HepG2 (cell line): ENCODE measurements around the gene EIF6. TPM values are rescaled to one million over a fixed set of nuclear protein-coding genes. Genes with fewer than 3 reads are reported as not detected.

Experiments used
- ATAC-seq: fragments of 200-7000 bp; cut with Tn5 transposase; 3 replicates; pipeline ENCODE4 v1.9.1; 2020; ENCODE audit warnings: mild to moderate bottlenecking, moderate library complexity
- BruUV-seq: library from RNA; stranded (reverse); fragments of 400-500 nt; replicated peaks from 2 replicates; lab custom pipeline; 2021; lab: Mats Ljungman, UMichigan
- CTCF ChIA-PET: fragments of 300-600 bp; formaldehyde crosslinking; extraction: SDS; loops from one replicate; lab custom pipeline; 2021; ENCODE audit warnings: low total read pairs, inconsistent platforms, low intra/inter-chr PET ratio; lab: Yijun Ruan, JAX
- POLR2A ChIA-PET: fragments of 350-600 bp; sonication (Branson Sonifier 250); formaldehyde crosslinking; loops from one replicate; lab custom pipeline; 2020; ENCODE audit warnings: antibody characterized with exemption, inconsistent platforms; lab: Yijun Ruan, JAX
- DNase-seq: peaks from one replicate; pipeline ENCODE4 v3.0.0-alpha.2; 2015; ENCODE audit warnings: low spot score
- FAIRE-seq: peaks from 3 replicates; lab custom pipeline; 2011; peaks lifted over from hg19 to GRCh38; lab: Jason Lieb, UNC
- H2AFZ ChIP-seq: one replicate; pipeline ENCODE4 v1.6.1; 2011; ENCODE audit warnings: low read length, inconsistent platforms
- H3K27ac ChIP-seq: fragments of 300-600 bp; 3 replicates; pipeline ENCODE4 v1.8.0; 2011; ENCODE audit warnings: mixed run types, mild to moderate bottlenecking, mixed read lengths, low read length, inconsistent platforms; ENCODE audit not compliant: insufficient read depth; ENCODE audit errors: extremely low read length
- H3K27me3 ChIP-seq, 2 experiments: fragments of 200-600 bp in 1 of 2; 2 replicates in 1 of 2; 3 replicates in 1 of 2; pipeline versions ENCODE4 v1.6.0 to v1.8.0; 2011; ENCODE audit warnings: low read length in 2 of 2, mild to moderate bottlenecking in 2 of 2, moderate library complexity in 2 of 2, inconsistent platforms in 1 of 2; ENCODE audit not compliant: insufficient read depth in 2 of 2, control insufficient read depth in 1 of 2
- H3K36me3 ChIP-seq, 2 experiments: fragments of 200-600 bp in 1 of 2; replicated peaks in 1 of 2; 2 replicates in 1 of 2; 3 replicates in 1 of 2; pipeline versions ENCODE4 v1.5.1 to v1.8.0; 2011; ENCODE audit warnings: low read length in 2 of 2, inconsistent platforms in 1 of 2; ENCODE audit not compliant: insufficient read depth in 2 of 2, control insufficient read depth in 1 of 2
- H3K4me1 ChIP-seq: 2 replicates; pipeline ENCODE4 v1.5.1; 2012; ENCODE audit warnings: low read length, inconsistent platforms; ENCODE audit not compliant: insufficient read depth
- H3K4me2 ChIP-seq: 2 replicates; pipeline ENCODE4 v1.6.0; 2011; ENCODE audit warnings: low read depth, low read length, inconsistent platforms
- H3K4me3 ChIP-seq, 3 experiments: fragments of 200-600 bp in 1 of 3; sonication (generic), shearing (Covaris generic) in 1 of 3; replicated peaks in 1 of 3; 2 replicates each; pipeline ENCODE4 v1.5.1; 2011 to 2016; ENCODE audit warnings: low read length in 3 of 3, inconsistent platforms in 2 of 3, low read depth in 2 of 3, mild to moderate bottlenecking in 2 of 3, control low read depth in 1 of 3, mixed read lengths in 1 of 3; ENCODE audit not compliant: insufficient read depth in 1 of 3
- H3K79me2 ChIP-seq: one replicate; pipeline ENCODE4 v1.6.1; 2011; ENCODE audit warnings: low read length, inconsistent platforms; ENCODE audit not compliant: insufficient read depth
- H3K9ac ChIP-seq: 2 replicates; pipeline ENCODE4 v1.6.0; 2011; ENCODE audit warnings: mild to moderate bottlenecking, low read depth, low read length, inconsistent platforms; ENCODE audit not compliant: insufficient read depth
- H3K9me3 ChIP-seq: 2 replicates; pipeline ENCODE4 v1.5.1; 2012; ENCODE audit warnings: mild to moderate bottlenecking, low read length
- H4K20me1 ChIP-seq: 2 replicates; pipeline ENCODE4 v1.6.0; 2011; ENCODE audit warnings: inconsistent platforms, mild to moderate bottlenecking, low read length, moderate library complexity; ENCODE audit not compliant: insufficient read depth
- ATAD3A ChIP-seq: sonication (generic); formaldehyde crosslinking; IDR thresholded peaks from 2 replicates; pipeline ENCODE4 v1.4.0; 2020; ENCODE audit warnings: missing genetic modification reagents
- ATF3 ChIP-seq: sonication (generic); formaldehyde crosslinking; IDR thresholded peaks from 2 replicates; pipeline ENCODE4 v1.4.0; 2020; ENCODE audit warnings: missing genetic modification reagents
- CCAR2 ChIP-seq: fragments of 200-400 bp; formaldehyde crosslinking; optimal IDR thresholded peaks from 2 replicates; pipeline ENCODE3; 2018; ENCODE audit warnings: low read depth, mild to moderate bottlenecking, low read length, moderate library complexity
- CHD4 ChIP-seq: fragments of 200-600 bp; sonication (generic); IDR thresholded peaks from 2 replicates; pipeline ENCODE4 v1.7.0; 2017; ENCODE audit warnings: mild to moderate bottlenecking, low read length, borderline replicate concordance
- CREB1 ChIP-seq, 2 experiments: fragments of 450-650 bp in 1 of 2; IDR thresholded peaks; 2 replicates each; pipeline ENCODE4 v1.6.1; 2016 to 2017; ENCODE audit warnings: control low read depth in 1 of 2, mild to moderate bottlenecking in 1 of 2, missing compliant biosample characterization in 1 of 2, missing genetic modification characterization in 1 of 2
- GRHL1 ChIP-seq: sonication (generic); formaldehyde crosslinking; conservative IDR thresholded peaks from 2 replicates; pipeline ENCODE4 v1.8.0; 2022; ENCODE audit warnings: missing genetic modification reagents
- HES4 ChIP-seq: sonication (generic); formaldehyde crosslinking; IDR thresholded peaks from 2 replicates; pipeline ENCODE4 v1.9.0; 2021; ENCODE audit warnings: mild to moderate bottlenecking, missing genetic modification reagents, borderline replicate concordance
- HOXA5 ChIP-seq: sonication (generic); formaldehyde crosslinking; IDR thresholded peaks from 2 replicates; pipeline ENCODE4 v1.4.0; 2020; ENCODE audit warnings: missing genetic modification reagents
- MEIS1 ChIP-seq: sonication (generic); formaldehyde crosslinking; IDR thresholded peaks from 2 replicates; pipeline ENCODE4 v1.9.0; 2021; ENCODE audit warnings: mild to moderate bottlenecking, missing genetic modification reagents, moderate library complexity, borderline replicate concordance
- NFYC ChIP-seq: IDR thresholded peaks from 2 replicates; pipeline ENCODE4 v1.6.1; 2016; ENCODE audit warnings: missing genetic modification reagents, missing compliant biosample characterization
- PATZ1 ChIP-seq: sonication (generic); formaldehyde crosslinking; IDR thresholded peaks from 2 replicates; pipeline ENCODE4 v1.4.0; 2020; ENCODE audit warnings: missing genetic modification reagents
- RFX5 ChIP-seq: IDR thresholded peaks from 2 replicates; pipeline ENCODE4 v1.6.1; 2011; ENCODE audit warnings: low read depth, low read length, improper control_type of control experiment
- SETDB1 ChIP-seq: sonication (generic); formaldehyde crosslinking; IDR thresholded peaks from 2 replicates; pipeline ENCODE4 v1.5.1; 2020; ENCODE audit warnings: missing genetic modification reagents, mild to moderate bottlenecking, borderline replicate concordance
- SNAPC5 ChIP-seq: sonication (generic); formaldehyde crosslinking; IDR thresholded peaks from 2 replicates; pipeline ENCODE4 v1.8.1; 2023; ENCODE audit warnings: mild to moderate bottlenecking, missing genetic modification reagents, borderline replicate concordance
- STAT5B ChIP-seq: sonication (generic); formaldehyde crosslinking; IDR thresholded peaks from 2 replicates; pipeline ENCODE4 v1.4.0; 2020; ENCODE audit warnings: missing genetic modification reagents
- THAP11 ChIP-seq: IDR thresholded peaks from 2 replicates; pipeline ENCODE4 v1.6.1; 2016; ENCODE audit warnings: missing biosample characterization, missing genetic modification reagents
- XBP1 ChIP-seq: sonication (generic); formaldehyde crosslinking; IDR thresholded peaks from 2 replicates; pipeline ENCODE4 v1.5.0; 2020; ENCODE audit warnings: missing genetic modification reagents
- ZBTB42 ChIP-seq: sonication (generic); formaldehyde crosslinking; IDR thresholded peaks from 2 replicates; pipeline ENCODE4 v1.5.0; 2020; ENCODE audit warnings: mild to moderate bottlenecking, missing genetic modification reagents
- ZFP62 ChIP-seq: sonication (generic); formaldehyde crosslinking; IDR thresholded peaks from 2 replicates; pipeline ENCODE4 v1.4.0; 2020; ENCODE audit warnings: missing genetic modification reagents
- ZNF550 ChIP-seq: sonication (generic); formaldehyde crosslinking; IDR thresholded peaks from 2 replicates; pipeline ENCODE4 v1.4.0; 2020; ENCODE audit warnings: mild to moderate bottlenecking, missing genetic modification reagents, borderline replicate concordance
- ZNF678 ChIP-seq: sonication (generic); formaldehyde crosslinking; IDR thresholded peaks from 2 replicates; pipeline ENCODE4 v1.4.0; 2020; ENCODE audit warnings: mild to moderate bottlenecking, missing genetic modification reagents
- WGBS: methylation state at CpG from one replicate; pipeline ENCODE4 v1.1.6; 2017; ENCODE audit warnings: low lambda C conversion rate; 5-methylcytosine and 5-hydroxymethylcytosine counted together
- in situ Hi-C: cut with HindIII; loops from 2 replicates; pipeline ENCODE4 v1.10.0; 2017; ENCODE audit warnings: low pct_unique_long_range_greater_than_20kb; ENCODE audit not compliant: extremely low pct_ligation_motif_present
- intact Hi-C: fragments of 100-400 bp; cut with micrococcal nuclease; formaldehyde crosslinking; loops from one replicate; pipeline ENCODE4 v1.10.0; 2022; ENCODE audit not compliant: unreplicated experiment
- polyA plus RNA-seq, 8 experiments: library from polyadenylated mRNA; depleted of rRNA in 3 of 8; stranded (reverse) in 7 of 8; unstranded in 1 of 8; fragments of >200 nt; fragmentation: Illumina TruSeq in 4 of 8; extraction: Trizol in 4 of 8; gene quantifications; 2 replicates each; pipeline versions ENCODE4 v1.2.1 to v1.2.3, GENCODE V29; 2011 to 2016; ENCODE audit warnings: low read depth in 4 of 8, missing spikeins in 1 of 8, mixed read lengths in 1 of 8; ENCODE audit not compliant: insufficient read depth in 1 of 8
- total RNA-seq, 5 experiments: library from RNA; depleted of rRNA; stranded (reverse); fragments of >200 nt; fragmentation: Illumina TruSeq; extraction: Trizol; gene quantifications; 2 replicates each; pipeline ENCODE4 v1.2.3, GENCODE V29; 2016; ENCODE audit warnings: low read depth in 1 of 5

Gene EIF6
- total and polyA plus RNA-seq, 2 of the 13 experiments (the other 11 are each of a cell fraction or from before 2014, with no cell fraction given) = 462 to 466 TPM

- Histone ChIP-seq H3K9me3 (no peaks in the 10 kb centered on the region), H3K36me3 (peaks cover 12 to 48% of the 10 kb centered on the region in 2 experiments; a peak in 4 of 5 replicates), H3K79me2 (no peaks in the 10 kb centered on the region), H3K9ac (no peak overlapping the region), H3K4me3 (no peak overlapping the region), H3K27me3 (no peaks in the 10 kb centered on the region), H3K4me2 (no peak overlapping the region), H3K27ac (peak overlapping the region; percentile 43), H2AFZ (no peak overlapping the region), H4K20me1 (no peaks in the 10 kb centered on the region), H3K4me1 (peaks cover 49% of the 10 kb centered on the region)
- ChIA-PET POLR2A (interaction anchor here (0.8 to 6.5 kb wide), 11 partner anchors 9 to 148 kb away, joined by 3 to 78 read pairs (median 26); partner anchors contain the start of genes CEP250 and EIF6), CTCF (interaction anchor here (0.6 to 6.9 kb wide), 5 partner anchors 13 to 162 kb away, joined by 3 to 204 read pairs (median 3); no protein-coding TSS in a partner anchor)
- FAIRE-seq = peak; percentile 70
- DNase-seq = peak; percentile 80
- peak; percentile 90 for ATAC-seq
- in situ Hi-C loops = no loop called here
- intact Hi-C loops = loop anchor here (1.0 to 5.0 kb wide), 2 partner anchors 20 to 35 kb away; no protein-coding TSS in a partner anchor
- no TSS peak for BruUV-seq
- WGBS = 57% methylated on average over 4 of the region's 4 CpGs
- no peak for TF ChIP-seq CHD4
- TF ChIP-seq ZNF678 (CRISPR knock-in tag) = no peak
- TF ChIP-seq SETDB1 (CRISPR knock-in tag) = no peak
- TF ChIP-seq RFX5 = no peak
- TF ChIP-seq CCAR2 = peak; percentile 78
- no peak for TF ChIP-seq HOXA5
- TF ChIP-seq ATAD3A = no peak
- peak; percentile 39; the same call in 1 of the 2 replicates for TF ChIP-seq THAP11 (CRISPR knock-in tag)
- 0 out of 2 replicates have a peak, but pooled peaks have one; percentile 41 for TF ChIP-seq MEIS1 (CRISPR knock-in tag)
- no peak for TF ChIP-seq CREB1 (IDR thresholded peaks at IDR 0.05)
- no peak for TF ChIP-seq CREB1 (CRISPR knock-in tag; IDR thresholded peaks at IDR 0.05)
- no peak for TF ChIP-seq SNAPC5
- no peak for TF ChIP-seq ZFP62 (CRISPR knock-in tag)
- TF ChIP-seq ATF3 (CRISPR knock-in tag) = no peak
- no peak for TF ChIP-seq ZNF550 (CRISPR knock-in tag)
- no peak for TF ChIP-seq STAT5B (CRISPR knock-in tag)
- TF ChIP-seq PATZ1 (CRISPR knock-in tag) = peak; percentile 36; the same call in 1 of the 2 replicates
- TF ChIP-seq HES4 (CRISPR knock-in tag) = no peak
- no peak for TF ChIP-seq NFYC (CRISPR knock-in tag)
- TF ChIP-seq XBP1 (CRISPR knock-in tag) = no peak
- no peak for TF ChIP-seq GRHL1
- TF ChIP-seq ZBTB42 (CRISPR knock-in tag) = no peak
Measured at GRCh38 chr20:35306931-35307517, 22.5 kb upstream of the EIF6 start.
